Karpas-422 (cell line): ENCODE data around the gene OR12D1. TPM values are rescaled to one million over a fixed set of nuclear protein-coding genes. Genes with fewer than 3 reads are reported as not detected.

Source experiments
- DNase-seq: peaks from one replicate; pipeline ENCODE4 v3.0.0-alpha.2; 2015
- H2AFZ ChIP-seq: fragments of 200-600 bp; sonication (generic); 2 replicates; pipeline ENCODE4 v1.6.1; 2014; ENCODE audit warnings: antibody characterized with exemption, low read length, mixed read lengths
- H3K27ac ChIP-seq: fragments of 200-600 bp; sonication (generic); 2 replicates; pipeline ENCODE4 v1.5.1; 2014; ENCODE audit warnings: mild to moderate bottlenecking, low read length, moderate library complexity
- H3K27me3 ChIP-seq: fragments of 200-600 bp; sonication (generic); 2 replicates; pipeline ENCODE4 v1.6.1; 2014; ENCODE audit warnings: low read length, mixed read lengths
- H3K36me3 ChIP-seq: fragments of 200-600 bp; sonication (generic); 2 replicates; pipeline ENCODE4 v1.6.1; 2014; ENCODE audit warnings: low read length, mixed read lengths; ENCODE audit not compliant: insufficient read depth
- H3K4me1 ChIP-seq: fragments of 200-600 bp; sonication (generic); 2 replicates; pipeline ENCODE4 v1.6.1; 2014; ENCODE audit warnings: mild to moderate bottlenecking, low read length, mixed read lengths
- H3K4me2 ChIP-seq: fragments of 200-600 bp; sonication (generic); 2 replicates; pipeline ENCODE4 v1.6.1; 2014; ENCODE audit warnings: low read length, low read depth, mild to moderate bottlenecking; ENCODE audit not compliant: poor library complexity, severe bottlenecking
- H3K4me3 ChIP-seq: fragments of 200-600 bp; sonication (generic); 2 replicates; pipeline ENCODE4 v1.5.1; 2014; ENCODE audit warnings: mild to moderate bottlenecking, antibody characterized with exemption, low read length, mixed read lengths
- H3K79me2 ChIP-seq: fragments of 200-600 bp; sonication (generic); 2 replicates; pipeline ENCODE4 v1.6.1; 2014; ENCODE audit warnings: mild to moderate bottlenecking, low read length, mixed read lengths
- H3K9ac ChIP-seq: fragments of 200-600 bp; sonication (generic); 2 replicates; pipeline ENCODE4 v1.6.0; 2014; ENCODE audit warnings: low read length
- H3K9me2 ChIP-seq: fragments of 200-600 bp; sonication (generic), shearing (Covaris generic); replicated peaks from 2 replicates; pipeline ENCODE4 v1.6.0; 2014; ENCODE audit warnings: mild to moderate bottlenecking, low read length, moderate library complexity; ENCODE audit not compliant: insufficient read depth
- H3K9me3 ChIP-seq: fragments of 300-700, 200-600 bp; sonication (generic); 2 replicates; pipeline ENCODE4 v1.6.1; 2014; ENCODE audit warnings: low read length, mixed read lengths
- H4K20me1 ChIP-seq: fragments of 200-600 bp; sonication (generic); 2 replicates; pipeline ENCODE4 v1.6.1; 2014; ENCODE audit warnings: mild to moderate bottlenecking, antibody characterized with exemption, low read length, low read depth; ENCODE audit not compliant: insufficient read depth
- total RNA-seq: library from RNA; depleted of rRNA; stranded (reverse); fragments of >200 nt; shearing (Covaris generic); gene quantifications from 2 replicates; pipeline ENCODE4 v1.2.3, GENCODE V29; 2014; ENCODE audit warnings: low replicate concordance; rRNA removed

Gene OR12D1
- not detected in 2 replicates for total RNA-seq

GRCh38 chr6:29414588-29414987 is at the start of gene OR12D1:
Gene OR12D1, plus strand, starts transcription at chr6:29414928.
- Histone ChIP-seq H2AFZ (no peak within 1 kb of the TSS), H3K4me2 (no peak within 1 kb of the TSS), H3K36me3 (no peaks in the 10 kb centered on the region), H3K4me1 (no peaks in the 10 kb centered on the region), H3K9ac (no peak within 1 kb of the TSS), H3K9me2 (no peaks in the 10 kb centered on the region), H3K27ac (no peak within 1 kb of the TSS), H3K79me2 (no peaks in the 10 kb centered on the region), H3K9me3 (no peaks in the 10 kb centered on the region), H3K4me3 (no peak within 1 kb of the TSS), H4K20me1 (no peaks in the 10 kb centered on the region), H3K27me3 (peaks cover 2% of the 10 kb centered on the region; the same call in 1 of the 2 replicates)
- no peak for DNase-seq

- Histone ChIP-seq H3K9me2 (no peaks in the 10 kb centered on the region), H3K9ac (no peak within 1 kb of the TSS), H3K79me2 (no peaks in the 10 kb centered on the region), H4K20me1 (no peaks in the 10 kb centered on the region), H3K27ac (no peak within 1 kb of the TSS), H3K27me3 (no peaks in the 10 kb centered on the region), H2AFZ (no peak within 1 kb of the TSS), H3K4me1 (no peaks in the 10 kb centered on the region), H3K9me3 (no peaks in the 10 kb centered on the region), H3K36me3 (no peaks in the 10 kb centered on the region), H3K4me3 (no peak within 1 kb of the TSS), H3K4me2 (no peak within 1 kb of the TSS)
- DNase-seq: no peak
Observed at GRCh38 chr6:29368765-29369164, 46.0 kb upstream of the OR12D1 start, which contains the start of gene OR5V1. Gene OR5V1, minus strand, starts transcription at chr6:29368865. Its CDS starts 12,670 bp downstream, at chr6:29356195.

- Histone ChIP-seq H3K79me2 (no peaks in the 10 kb centered on the region), H3K9ac (no peak within 1 kb of the TSS), H2AFZ (no peak within 1 kb of the TSS), H3K9me2 (no peaks in the 10 kb centered on the region), H3K27me3 (no peaks in the 10 kb centered on the region), H3K36me3 (no peaks in the 10 kb centered on the region), H4K20me1 (no peaks in the 10 kb centered on the region), H3K9me3 (no peaks in the 10 kb centered on the region), H3K4me2 (no peak within 1 kb of the TSS), H3K4me3 (no peak within 1 kb of the TSS), H3K27ac (no peak within 1 kb of the TSS), H3K4me1 (no peaks in the 10 kb centered on the region)
- no peak for DNase-seq
Observed at GRCh38 chr6:29375191-29375590, 39.5 kb upstream of the OR12D1 start, which contains the start of gene OR12D3. Gene OR12D3, minus strand, starts transcription at chr6:29375291. Its CDS starts 4 bp downstream, at chr6:29375287.

GRCh38 chr6:29376003-29376402 is 38.7 kb upstream of the OR12D1 start:
- no peaks in the 10 kb centered on the region for H3K36me3 ChIP-seq
- H3K9me3 ChIP-seq: no peaks in the 10 kb centered on the region
- H3K9ac ChIP-seq: no peak overlapping the region
- H2AFZ ChIP-seq: no peak overlapping the region
- no peaks in the 10 kb centered on the region for H3K27me3 ChIP-seq
- H4K20me1 ChIP-seq: no peaks in the 10 kb centered on the region
- no peaks in the 10 kb centered on the region for H3K9me2 ChIP-seq
- no peak overlapping the region for H3K27ac ChIP-seq
- H3K79me2 ChIP-seq: no peaks in the 10 kb centered on the region
- H3K4me3 ChIP-seq: no peak overlapping the region
- H3K4me2 ChIP-seq: no peak overlapping the region
- no peaks in the 10 kb centered on the region for H3K4me1 ChIP-seq
- DNase-seq: peak; percentile 52

- no peaks in the 10 kb centered on the region for H3K4me1 ChIP-seq
- H3K27ac ChIP-seq: no peak overlapping the region
- no peak overlapping the region for H3K9ac ChIP-seq
- no peaks in the 10 kb centered on the region for H3K9me3 ChIP-seq
- H3K27me3 ChIP-seq: no peaks in the 10 kb centered on the region
- no peaks in the 10 kb centered on the region for H3K9me2 ChIP-seq
- no peaks in the 10 kb centered on the region for H4K20me1 ChIP-seq
- no peaks in the 10 kb centered on the region for H3K79me2 ChIP-seq
- no peak for DNase-seq
- no peak overlapping the region for H3K4me2 ChIP-seq
- H2AFZ ChIP-seq: no peak overlapping the region
- no peaks in the 10 kb centered on the region for H3K36me3 ChIP-seq
- no peak overlapping the region for H3K4me3 ChIP-seq
Observed at GRCh38 chr6:29388533-29388932, 26.2 kb upstream of the OR12D1 start.

GRCh38 chr6:29395331-29395730 is 19.4 kb upstream of the OR12D1 start, which contains the start of gene OR12D2:
Gene OR12D2, plus strand, starts transcription at chr6:29395631. Its CDS starts 1,069 bp downstream, at chr6:29396700.
- Histone ChIP-seq H3K9ac (no peak within 1 kb of the TSS), H3K4me3 (no peak within 1 kb of the TSS), H2AFZ (no peak within 1 kb of the TSS), H3K9me2 (no peaks in the 10 kb centered on the region), H3K27me3 (no peaks in the 10 kb centered on the region), H4K20me1 (no peaks in the 10 kb centered on the region), H3K79me2 (no peaks in the 10 kb centered on the region), H3K4me1 (no peaks in the 10 kb centered on the region), H3K9me3 (no peaks in the 10 kb centered on the region), H3K4me2 (no peak within 1 kb of the TSS), H3K27ac (no peak within 1 kb of the TSS), H3K36me3 (no peaks in the 10 kb centered on the region)
- no peak for DNase-seq

- no peak overlapping the region for H3K27ac ChIP-seq
- no peak overlapping the region for H2AFZ ChIP-seq
- no peaks in the 10 kb centered on the region for H3K27me3 ChIP-seq
- H4K20me1 ChIP-seq: no peaks in the 10 kb centered on the region
- H3K79me2 ChIP-seq: no peaks in the 10 kb centered on the region
- H3K4me2 ChIP-seq: no peak overlapping the region
- H3K9me3 ChIP-seq: no peaks in the 10 kb centered on the region
- no peak overlapping the region for H3K9ac ChIP-seq
- H3K4me3 ChIP-seq: no peak overlapping the region
- no peak for DNase-seq
- H3K4me1 ChIP-seq: no peaks in the 10 kb centered on the region
- 0 out of 2 replicates have a peak, but pooled peaks cover 5% of the 10 kb centered on the region for H3K9me2 ChIP-seq
- H3K36me3 ChIP-seq: no peaks in the 10 kb centered on the region
Observed at GRCh38 chr6:29399525-29399924, 15.2 kb upstream of the OR12D1 start.

- Histone ChIP-seq H3K27ac (no peak overlapping the region), H3K9me2 (0 out of 2 replicates have a peak, but pooled peaks cover 5% of the 10 kb centered on the region), H4K20me1 (no peaks in the 10 kb centered on the region), H3K9ac (no peak overlapping the region), H3K27me3 (no peaks in the 10 kb centered on the region), H3K4me1 (no peaks in the 10 kb centered on the region), H3K36me3 (no peaks in the 10 kb centered on the region), H3K79me2 (no peaks in the 10 kb centered on the region), H3K9me3 (no peaks in the 10 kb centered on the region), H3K4me2 (no peak overlapping the region), H2AFZ (no peak overlapping the region), H3K4me3 (no peak overlapping the region)
- DNase-seq: no peak
Observed at GRCh38 chr6:29403801-29404200, 10.9 kb upstream of the OR12D1 start.
